Tibial nerve (tissue), 4 donors: ENCODE data around the gene SAG. TPM values are rescaled to one million over a fixed set of nuclear protein-coding genes. Genes with fewer than 3 reads are reported as not detected.

ENCODE experiments used
- DNase-seq, 2 donors: peaks; one replicate each; pipeline ENCODE4 v3.0.0-alpha.2; 2019; ENCODE audit warnings: low spot score in 2 of 2
- H3K27ac ChIP-seq, 4 donors: fragments of 200-600 bp; sonication (generic) in 3 of 4; one replicate each; pipeline ENCODE4 v1.5.1; 2017 to 2019; ENCODE audit warnings: mild to moderate bottlenecking in 1 of 4
- H3K27me3 ChIP-seq, 2 donors: fragments of 200-600 bp; sonication (generic) in 1 of 2; one replicate each; pipeline versions ENCODE4 v1.5.1 to v1.6.0; 2017 to 2019
- H3K36me3 ChIP-seq, 3 donors: fragments of 200-600 bp; sonication (generic); one replicate each; pipeline ENCODE4 v1.5.1; 2018 to 2019
- H3K4me1 ChIP-seq, 4 donors: fragments of 200-600 bp; sonication (generic) in 3 of 4; one replicate each; pipeline ENCODE4 v1.5.1; 2017 to 2019
- H3K4me3 ChIP-seq, 4 donors: fragments of 200-600 bp; sonication (generic) in 3 of 4; one replicate each; pipeline ENCODE4 v1.5.1; 2017 to 2019; ENCODE audit warnings: mild to moderate bottlenecking in 1 of 4, moderate library complexity in 1 of 4
- H3K9me3 ChIP-seq, 4 donors: fragments of 200-600 bp; sonication (generic) in 3 of 4; one replicate each; pipeline ENCODE4 v1.5.1; 2017 to 2019
- CTCF ChIP-seq, 5 experiments: fragments of 200-600 bp in 3 of 5; fragments of 450-650 bp in 2 of 5; sonication (generic) in 3 of 5; IDR thresholded peaks; one replicate each; pipeline ENCODE4 v1.5.1; 2016 to 2019; ENCODE audit warnings: antibody characterized with exemption in 5 of 5, mild to moderate bottlenecking in 3 of 5, moderate library complexity in 2 of 5
- EP300 ChIP-seq, 2 donors: sonication (generic); formaldehyde crosslinking; IDR thresholded peaks; one replicate each; pipeline ENCODE4 v1.6.1; 2017; ENCODE audit warnings: antibody characterized with exemption in 2 of 2, mild to moderate bottlenecking in 1 of 2
- POLR2A ChIP-seq, 2 donors: fragments of 450-650 bp; IDR thresholded peaks; one replicate each; pipeline ENCODE4 v1.6.1; 2017; ENCODE audit warnings: antibody characterized with exemption in 2 of 2, mild to moderate bottlenecking in 2 of 2, moderate library complexity in 2 of 2
- WGBS, 2 donors: methylation state at CpG; one replicate each; pipeline ENCODE4 v1.1.5; 2018; 5-methylcytosine and 5-hydroxymethylcytosine counted together
- total RNA-seq, 4 donors: library from RNA; depleted of rRNA; stranded (reverse); fragments of >200 nt; gene quantifications; one replicate each; pipeline ENCODE4 v1.1.0, GENCODE V29; 2016

SAG gene
- total RNA-seq, 4 donors from 2014 or later, result not detected

- H3K27me3 ChIP-seq, result no peaks in the 10 kb centered on the region
- 71 to 82% methylated on average over 7 of the region's 7 CpGs for WGBS, 2 donors
- peaks cover 0 to 17% (median under 1%) of the 10 kb centered on the region in 4 donors for H3K4me1 ChIP-seq
- peaks cover 0 to 6% (median 0%) of the 10 kb centered on the region in 3 donors for H3K36me3 ChIP-seq
- no peak overlapping the region for H3K27ac ChIP-seq
- TF ChIP-seq EP300 (IDR thresholded peaks at IDR 0.05), result no peak
- TF ChIP-seq CTCF (IDR thresholded peaks at IDR 0.05), result no peak
- TF ChIP-seq POLR2A (IDR thresholded peaks at IDR 0.05), result no peak
- H3K9me3 ChIP-seq, result peaks cover 0 to 12% (median 0%) of the 10 kb centered on the region in 4 donors
- H3K4me3 ChIP-seq, result no peak overlapping the region
- no peak for DNase-seq
These were observed 53.7 kb downstream of the SAG start for GRCh38 chr2:233361297-233361696.

- 71 to 72% methylated on average over 2 of the region's 2 CpGs for WGBS, 2 donors
- no peak for DNase-seq
These were observed 55.1 kb downstream of the SAG start for GRCh38 chr2:233362742-233363141.

GRCh38 chr2:233363744-233364235 is 56.2 kb downstream of the SAG start:
- no peak overlapping the region for H3K27ac ChIP-seq
- no peaks in the 10 kb centered on the region for H3K4me1 ChIP-seq
- H3K4me3 ChIP-seq, result no peak overlapping the region
- H3K36me3 ChIP-seq, result peaks cover 0 to 6% (median 0%) of the 10 kb centered on the region in 3 donors
- no peak for TF ChIP-seq POLR2A (IDR thresholded peaks at IDR 0.05)
- TF ChIP-seq EP300 (IDR thresholded peaks at IDR 0.05), result no peak
- TF ChIP-seq CTCF (IDR thresholded peaks at IDR 0.05), result no peak
- 87 to 90% methylated on average over 6 of the region's 6 CpGs for WGBS, 2 donors
- peaks cover 0 to 12% (median 0%) of the 10 kb centered on the region in 4 donors for H3K9me3 ChIP-seq
- no peaks in the 10 kb centered on the region for H3K27me3 ChIP-seq
- DNase-seq, result no peak

More at GRCh38 chr2:233362742-233363141, 55.1 kb downstream of the SAG start:
- Histone ChIP-seq H3K4me3 (no peak overlapping the region), H3K9me3 (peaks cover 0 to 12% (median 0%) of the 10 kb centered on the region in 4 donors), H3K27ac (no peak overlapping the region), H3K4me1 (peaks cover 0 to 6% (median 0%) of the 10 kb centered on the region in 4 donors), H3K36me3 (peaks cover 0 to 6% (median 0%) of the 10 kb centered on the region in 3 donors), H3K27me3 (no peaks in the 10 kb centered on the region)
- no peak for TF ChIP-seq POLR2A (IDR thresholded peaks at IDR 0.05)
- no peak for TF ChIP-seq CTCF (IDR thresholded peaks at IDR 0.05)
- TF ChIP-seq EP300 (IDR thresholded peaks at IDR 0.05), result no peak

- Histone ChIP-seq H3K4me3 (no peak overlapping the region), H3K36me3 (peaks cover 0 to 6% (median 0%) of the 10 kb centered on the region in 3 donors), H3K4me1 (no peaks in the 10 kb centered on the region), H3K9me3 (peaks cover 0 to 12% (median 0%) of the 10 kb centered on the region in 4 donors), H3K27me3 (no peaks in the 10 kb centered on the region), H3K27ac (no peak overlapping the region)
- WGBS, 2 donors, result 86 to 91% methylated on average over 6 of the region's 6 CpGs
- TF ChIP-seq CTCF (IDR thresholded peaks at IDR 0.05), result no peak
- no peak for TF ChIP-seq EP300 (IDR thresholded peaks at IDR 0.05)
- TF ChIP-seq POLR2A (IDR thresholded peaks at IDR 0.05), result no peak
- DNase-seq, result no peak
These were observed 58.4 kb downstream of the SAG start for GRCh38 chr2:233365861-233366520.

GRCh38 chr2:233367586-233367985 is 60.0 kb downstream of the SAG start:
- Histone ChIP-seq H3K36me3 (peaks cover 0 to 7% (median 6%) of the 10 kb centered on the region in 3 donors), H3K27me3 (no peaks in the 10 kb centered on the region), H3K27ac (no peak overlapping the region), H3K9me3 (peaks cover 0 to 12% (median 0%) of the 10 kb centered on the region in 4 donors), H3K4me1 (no peaks in the 10 kb centered on the region), H3K4me3 (no peak overlapping the region)
- 88 to 95% methylated on average over 3 of the region's 3 CpGs for WGBS, 2 donors
- TF ChIP-seq CTCF (IDR thresholded peaks at IDR 0.05) (no peak), POLR2A (IDR thresholded peaks at IDR 0.05) (no peak), EP300 (IDR thresholded peaks at IDR 0.05) (no peak)
- no peak for DNase-seq
